ENCODE data around the gene HNF1B. TPM values are rescaled to one million over a fixed set of nuclear protein-coding genes. Genes with fewer than 3 reads are reported as not detected.

HNF1B gene
- total and polyA plus RNA-seq, 4 donors: 0.76 to 1.3 TPM; not detected in 2

- 86% methylated on average over 4 of the region's 5 CpGs for WGBS (ENCODE audit: insufficient coverage)
- H3K4me3 ChIP-seq (ENCODE audit: low read depth, low read length): no peak overlapping the region
- DNase-seq (ENCODE audit: low read depth in 4 of 6, low spot score in 6 of 6): no peak
Measured at GRCh38 chr17:37698132-37698910, 46.5 kb downstream of the HNF1B start.

GRCh38 chr17:37697381-37697780 is 47.5 kb downstream of the HNF1B start:
- H3K4me1 ChIP-seq (ENCODE audit: control insufficient read depth, insufficient read depth, low read length): no peaks in the 10 kb centered on the region
- no peak for DNase-seq (ENCODE audit: low read depth in 4 of 6, low spot score in 6 of 6)
- no peak overlapping the region for H3K4me3 ChIP-seq (ENCODE audit: low read depth, low read length)
- no peaks in the 10 kb centered on the region for H3K9me3 ChIP-seq (ENCODE audit: control insufficient read depth, insufficient read depth, low read length)
- no peaks in the 10 kb centered on the region for H3K27me3 ChIP-seq (ENCODE audit: control insufficient read depth, insufficient read depth, low read length)
- peaks cover 5% of the 10 kb centered on the region for H3K36me3 ChIP-seq (ENCODE audit: control insufficient read depth, insufficient read depth, low read length)
- no peak overlapping the region for H3K27ac ChIP-seq (ENCODE audit: low read depth, low read length)
- 89% methylated on average over 1 of the region's 8 CpGs for WGBS (ENCODE audit: insufficient coverage)

More at GRCh38 chr17:37698132-37698910, 46.5 kb downstream of the HNF1B start:
- Histone ChIP-seq H3K36me3 (ENCODE audit: control insufficient read depth, insufficient read depth, low read length) (peaks cover 5% of the 10 kb centered on the region), H3K27me3 (ENCODE audit: control insufficient read depth, insufficient read depth, low read length) (no peaks in the 10 kb centered on the region), H3K9me3 (ENCODE audit: control insufficient read depth, insufficient read depth, low read length) (no peaks in the 10 kb centered on the region), H3K4me1 (ENCODE audit: control insufficient read depth, insufficient read depth, low read length) (no peaks in the 10 kb centered on the region), H3K27ac (ENCODE audit: low read depth, low read length) (no peak overlapping the region)

- Histone ChIP-seq H3K4me3 (ENCODE audit: low read depth, low read length) (no peak overlapping the region), H3K27ac (ENCODE audit: low read depth, low read length) (no peak overlapping the region), H3K4me1 (ENCODE audit: control insufficient read depth, insufficient read depth, low read length) (no peaks in the 10 kb centered on the region), H3K9me3 (ENCODE audit: control insufficient read depth, insufficient read depth, low read length) (no peaks in the 10 kb centered on the region), H3K27me3 (ENCODE audit: control insufficient read depth, insufficient read depth, low read length) (no peaks in the 10 kb centered on the region), H3K36me3 (ENCODE audit: control insufficient read depth, insufficient read depth, low read length) (peaks cover 5% of the 10 kb centered on the region)
- WGBS (ENCODE audit: insufficient coverage): 97% methylated on average over 4 of the region's 7 CpGs
- DNase-seq (ENCODE audit: low read depth in 4 of 6, low spot score in 6 of 6): no peak
Measured at GRCh38 chr17:37696366-37696765, 48.5 kb downstream of the HNF1B start.

GRCh38 chr17:37695726-37696125 is 49.1 kb downstream of the HNF1B start:
- H3K36me3 ChIP-seq (ENCODE audit: control insufficient read depth, insufficient read depth, low read length): peaks cover 3% of the 10 kb centered on the region
- WGBS (ENCODE audit: insufficient coverage): no CpG with 5 or more reads among the region's 1 CpG
- H3K9me3 ChIP-seq (ENCODE audit: control insufficient read depth, insufficient read depth, low read length): no peaks in the 10 kb centered on the region
- H3K27me3 ChIP-seq (ENCODE audit: control insufficient read depth, insufficient read depth, low read length): no peaks in the 10 kb centered on the region
- no peaks in the 10 kb centered on the region for H3K4me1 ChIP-seq (ENCODE audit: control insufficient read depth, insufficient read depth, low read length)
- DNase-seq (ENCODE audit: low read depth in 4 of 6, low spot score in 6 of 6): no peak
- no peak overlapping the region for H3K4me3 ChIP-seq (ENCODE audit: low read depth, low read length)
- H3K27ac ChIP-seq (ENCODE audit: low read depth, low read length): no peak overlapping the region

GRCh38 chr17:37694734-37695133 is 50.1 kb downstream of the HNF1B start:
- Histone ChIP-seq H3K27ac (ENCODE audit: low read depth, low read length) (no peak overlapping the region), H3K27me3 (ENCODE audit: control insufficient read depth, insufficient read depth, low read length) (no peaks in the 10 kb centered on the region), H3K4me1 (ENCODE audit: control insufficient read depth, insufficient read depth, low read length) (no peaks in the 10 kb centered on the region), H3K4me3 (ENCODE audit: low read depth, low read length) (no peak overlapping the region), H3K36me3 (ENCODE audit: control insufficient read depth, insufficient read depth, low read length) (peaks cover 2% of the 10 kb centered on the region), H3K9me3 (ENCODE audit: control insufficient read depth, insufficient read depth, low read length) (no peaks in the 10 kb centered on the region)
- WGBS (ENCODE audit: insufficient coverage): 72% methylated on average over 2 of the region's 3 CpGs
- DNase-seq (ENCODE audit: low read depth in 4 of 6, low spot score in 6 of 6): no peak

- no peak overlapping the region for H3K27ac ChIP-seq (ENCODE audit: low read depth, low read length)
- no peaks in the 10 kb centered on the region for H3K4me1 ChIP-seq (ENCODE audit: control insufficient read depth, insufficient read depth, low read length)
- no peaks in the 10 kb centered on the region for H3K9me3 ChIP-seq (ENCODE audit: control insufficient read depth, insufficient read depth, low read length)
- 58% methylated on average over 4 of the region's 5 CpGs for WGBS (ENCODE audit: insufficient coverage)
- no peak for DNase-seq (ENCODE audit: low read depth in 4 of 6, low spot score in 6 of 6)
- H3K27me3 ChIP-seq (ENCODE audit: control insufficient read depth, insufficient read depth, low read length): no peaks in the 10 kb centered on the region
- H3K36me3 ChIP-seq (ENCODE audit: control insufficient read depth, insufficient read depth, low read length): no peaks in the 10 kb centered on the region
- H3K4me3 ChIP-seq (ENCODE audit: low read depth, low read length): no peak overlapping the region
Measured at GRCh38 chr17:37693328-37693727, 51.5 kb downstream of the HNF1B start.

GRCh38 chr17:37691807-37692206 is 53.1 kb downstream of the HNF1B start:
- H3K4me1 ChIP-seq (ENCODE audit: control insufficient read depth, insufficient read depth, low read length): no peaks in the 10 kb centered on the region
- 80% methylated on average over 2 of the region's 6 CpGs for WGBS (ENCODE audit: insufficient coverage)
- H3K27me3 ChIP-seq (ENCODE audit: control insufficient read depth, insufficient read depth, low read length): no peaks in the 10 kb centered on the region
- DNase-seq (ENCODE audit: low read depth in 4 of 6, low spot score in 6 of 6): no peak
- no peaks in the 10 kb centered on the region for H3K9me3 ChIP-seq (ENCODE audit: control insufficient read depth, insufficient read depth, low read length)
- H3K36me3 ChIP-seq (ENCODE audit: control insufficient read depth, insufficient read depth, low read length): no peaks in the 10 kb centered on the region
- H3K27ac ChIP-seq (ENCODE audit: low read depth, low read length): no peak overlapping the region
- H3K4me3 ChIP-seq (ENCODE audit: low read depth, low read length): no peak overlapping the region

- Histone ChIP-seq H3K4me1 (ENCODE audit: control insufficient read depth, insufficient read depth, low read length) (no peaks in the 10 kb centered on the region), H3K27me3 (ENCODE audit: control insufficient read depth, insufficient read depth, low read length) (no peaks in the 10 kb centered on the region), H3K27ac (ENCODE audit: low read depth, low read length) (no peak overlapping the region), H3K36me3 (ENCODE audit: control insufficient read depth, insufficient read depth, low read length) (no peaks in the 10 kb centered on the region), H3K4me3 (ENCODE audit: low read depth, low read length) (no peak overlapping the region), H3K9me3 (ENCODE audit: control insufficient read depth, insufficient read depth, low read length) (no peaks in the 10 kb centered on the region)
- no peak for DNase-seq (ENCODE audit: low read depth in 4 of 6, low spot score in 6 of 6)
- 97% methylated on average over 6 of the region's 7 CpGs for WGBS (ENCODE audit: insufficient coverage)
Measured at GRCh38 chr17:37689317-37689716, 55.5 kb downstream of the HNF1B start.

GRCh38 chr17:37683454-37683984 is 61.3 kb downstream of the HNF1B start:
- Histone ChIP-seq H3K36me3 (ENCODE audit: control insufficient read depth, insufficient read depth, low read length) (no peaks in the 10 kb centered on the region), H3K4me1 (ENCODE audit: control insufficient read depth, insufficient read depth, low read length) (no peaks in the 10 kb centered on the region), H3K27ac (ENCODE audit: low read depth, low read length) (no peak overlapping the region), H3K4me3 (ENCODE audit: low read depth, low read length) (no peak overlapping the region), H3K9me3 (ENCODE audit: control insufficient read depth, insufficient read depth, low read length) (no peaks in the 10 kb centered on the region), H3K27me3 (ENCODE audit: control insufficient read depth, insufficient read depth, low read length) (no peaks in the 10 kb centered on the region)
- 57% methylated on average over 7 of the region's 9 CpGs for WGBS (ENCODE audit: insufficient coverage)
- no peak for DNase-seq (ENCODE audit: low read depth in 4 of 6, low spot score in 6 of 6)

- Histone ChIP-seq H3K4me3 (ENCODE audit: low read depth, low read length) (no peak overlapping the region), H3K27ac (ENCODE audit: low read depth, low read length) (no peak overlapping the region), H3K36me3 (ENCODE audit: control insufficient read depth, insufficient read depth, low read length) (no peaks in the 10 kb centered on the region), H3K9me3 (ENCODE audit: control insufficient read depth, insufficient read depth, low read length) (no peaks in the 10 kb centered on the region), H3K4me1 (ENCODE audit: control insufficient read depth, insufficient read depth, low read length) (no peaks in the 10 kb centered on the region), H3K27me3 (ENCODE audit: control insufficient read depth, insufficient read depth, low read length) (no peaks in the 10 kb centered on the region)
- 76% methylated on average over 3 of the region's 3 CpGs for WGBS (ENCODE audit: insufficient coverage)
- no peak for DNase-seq (ENCODE audit: low read depth in 4 of 6, low spot score in 6 of 6)
Measured at GRCh38 chr17:37682007-37682406, 62.9 kb downstream of the HNF1B start.

Measured in spinal cord (tissue), 10 donors.